Fibroblast of pulmonary artery (primary cell): ENCODE data around the gene CAMK4.

Source experiments
- DNase-seq: peaks from one replicate; pipeline ENCODE4 v3.0.0-alpha.2; 2010; ENCODE audit warnings: low read depth
- H3K4me3 ChIP-seq: replicated peaks from 2 replicates; pipeline ENCODE4 v1.5.1; 2011; ENCODE audit warnings: low read depth, mild to moderate bottlenecking, control low read depth, low read length, moderate library complexity
- TF ChIP-seq, protein P1 (sequence below): IDR thresholded peaks from 2 replicates; pipeline ENCODE4 v1.5.1; 2011; ENCODE audit warnings: mild to moderate bottlenecking, control low read depth, low read length, inconsistent platforms; ENCODE audit errors: missing control alignments

CAMK4 gene

DNA sequence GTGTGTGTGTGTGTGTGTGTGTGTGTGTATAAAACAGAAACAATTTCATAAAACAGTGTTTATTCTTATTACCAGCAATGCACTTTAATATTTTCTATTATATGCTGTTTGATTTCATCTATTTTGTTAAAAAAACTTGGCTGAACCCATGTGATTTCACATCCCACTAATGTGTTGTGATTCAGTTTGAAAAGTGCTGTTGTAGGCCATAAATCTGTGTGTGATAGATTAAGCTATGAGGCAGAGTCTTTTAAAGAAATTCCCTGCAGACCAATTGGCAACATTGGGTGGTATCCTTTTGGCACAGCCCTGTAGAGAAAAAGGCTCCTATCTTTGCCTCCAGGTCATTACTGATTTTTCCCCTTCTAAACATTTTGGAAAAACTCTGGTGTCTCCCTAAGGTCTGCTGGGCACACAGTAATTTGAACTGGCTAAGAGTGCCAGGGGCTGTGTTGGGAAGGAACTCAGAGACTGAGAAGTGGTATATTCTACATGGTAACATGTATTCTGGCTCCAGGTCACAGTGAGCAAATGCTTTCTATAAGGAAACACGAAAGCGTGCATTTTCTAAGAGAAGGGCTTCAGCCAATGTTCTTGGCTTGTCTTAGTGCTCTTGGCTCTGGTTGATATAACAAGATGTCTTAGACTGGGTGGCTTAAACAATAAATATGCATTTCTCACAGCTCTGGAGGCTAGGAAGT is 4.5 kb downstream of the CAMK4 start:
- no peak for DNase-seq
- TF ChIP-seq, protein P1, sequence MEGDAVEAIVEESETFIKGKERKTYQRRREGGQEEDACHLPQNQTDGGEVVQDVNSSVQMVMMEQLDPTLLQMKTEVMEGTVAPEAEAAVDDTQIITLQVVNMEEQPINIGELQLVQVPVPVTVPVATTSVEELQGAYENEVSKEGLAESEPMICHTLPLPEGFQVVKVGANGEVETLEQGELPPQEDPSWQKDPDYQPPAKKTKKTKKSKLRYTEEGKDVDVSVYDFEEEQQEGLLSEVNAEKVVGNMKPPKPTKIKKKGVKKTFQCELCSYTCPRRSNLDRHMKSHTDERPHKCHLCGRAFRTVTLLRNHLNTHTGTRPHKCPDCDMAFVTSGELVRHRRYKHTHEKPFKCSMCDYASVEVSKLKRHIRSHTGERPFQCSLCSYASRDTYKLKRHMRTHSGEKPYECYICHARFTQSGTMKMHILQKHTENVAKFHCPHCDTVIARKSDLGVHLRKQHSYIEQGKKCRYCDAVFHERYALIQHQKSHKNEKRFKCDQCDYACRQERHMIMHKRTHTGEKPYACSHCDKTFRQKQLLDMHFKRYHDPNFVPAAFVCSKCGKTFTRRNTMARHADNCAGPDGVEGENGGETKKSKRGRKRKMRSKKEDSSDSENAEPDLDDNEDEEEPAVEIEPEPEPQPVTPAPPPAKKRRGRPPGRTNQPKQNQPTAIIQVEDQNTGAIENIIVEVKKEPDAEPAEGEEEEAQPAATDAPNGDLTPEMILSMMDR = no peak
- H3K4me3 ChIP-seq = no peak overlapping the region

DNA sequence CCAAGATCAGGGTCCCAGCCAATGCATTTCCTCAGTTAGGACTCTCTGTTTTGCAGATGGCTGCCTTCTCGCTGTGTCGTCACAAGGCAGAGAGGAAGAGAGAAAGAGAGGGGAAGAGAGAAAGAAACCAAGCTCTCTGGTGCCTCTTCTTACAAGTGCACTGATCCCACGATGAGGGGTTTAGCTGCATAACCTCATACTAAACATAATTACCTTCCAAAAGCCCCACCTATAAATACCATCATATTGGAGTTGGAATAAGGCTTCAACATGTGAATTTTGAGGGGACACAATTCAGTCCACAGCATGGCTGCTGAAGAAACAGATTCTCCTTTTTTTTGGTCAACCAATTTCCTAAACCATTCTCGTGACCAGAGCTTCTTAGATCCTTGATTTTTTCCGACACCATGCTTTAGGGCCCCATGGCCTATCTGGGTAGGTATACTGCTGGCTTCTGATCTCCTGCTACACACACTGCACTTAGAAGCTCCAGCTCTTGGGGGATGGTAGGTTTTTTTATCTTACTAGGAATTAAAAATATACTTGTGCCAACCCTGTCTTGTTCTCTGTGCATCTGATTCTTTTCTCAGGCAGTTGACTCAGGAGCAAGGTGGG is 5.1 kb downstream of the CAMK4 start:
- DNase-seq = no peak
- H3K4me3 ChIP-seq = no peak overlapping the region
- TF ChIP-seq, protein P1 = no peak

DNA sequence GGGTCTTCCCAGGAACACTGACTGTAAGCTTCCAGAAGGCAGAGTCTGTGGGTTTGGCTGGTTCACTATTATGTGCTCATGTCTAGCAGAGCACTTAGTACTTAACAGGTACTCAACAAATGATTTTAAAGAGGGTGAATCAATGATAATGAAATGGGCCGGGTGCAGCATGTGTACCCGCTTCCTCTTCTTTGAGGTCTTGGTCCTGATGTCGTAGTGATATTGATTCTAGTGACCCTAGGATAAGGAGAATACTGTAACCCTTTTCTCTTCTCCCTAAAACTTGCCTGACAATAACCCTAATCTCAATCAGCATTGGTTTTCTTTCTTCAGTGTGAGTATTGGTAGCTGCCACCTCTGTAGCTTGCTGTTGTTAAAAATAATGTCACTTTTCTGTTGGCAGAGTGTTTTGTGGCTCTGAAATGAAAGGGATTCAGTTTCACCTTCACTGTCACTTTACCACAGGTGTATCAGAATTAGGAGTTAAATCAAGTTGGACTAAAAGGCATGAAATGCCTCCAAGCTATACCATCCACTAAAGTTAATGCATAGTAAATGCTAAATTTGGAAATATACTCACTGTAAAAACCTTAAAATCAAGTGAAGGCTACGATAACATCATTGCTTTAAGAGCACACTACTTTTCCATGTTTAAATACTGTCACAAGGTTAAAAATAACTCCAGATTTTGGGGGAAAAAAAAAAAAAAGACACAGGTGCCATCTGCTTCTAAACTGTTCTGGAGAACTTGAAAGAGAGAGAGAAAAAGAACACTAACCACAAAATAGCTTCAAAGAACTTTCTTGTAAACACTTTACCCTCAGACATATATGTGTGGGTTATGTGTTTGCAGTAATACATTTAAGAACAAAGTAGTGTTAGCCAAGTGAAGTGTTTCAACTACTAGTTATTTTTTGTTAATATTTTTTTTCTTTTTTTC is 6.0 kb downstream of the CAMK4 start:
- TF ChIP-seq, protein P1 = no peak
- no peak overlapping the region for H3K4me3 ChIP-seq
- DNase-seq = no peak

DNA sequence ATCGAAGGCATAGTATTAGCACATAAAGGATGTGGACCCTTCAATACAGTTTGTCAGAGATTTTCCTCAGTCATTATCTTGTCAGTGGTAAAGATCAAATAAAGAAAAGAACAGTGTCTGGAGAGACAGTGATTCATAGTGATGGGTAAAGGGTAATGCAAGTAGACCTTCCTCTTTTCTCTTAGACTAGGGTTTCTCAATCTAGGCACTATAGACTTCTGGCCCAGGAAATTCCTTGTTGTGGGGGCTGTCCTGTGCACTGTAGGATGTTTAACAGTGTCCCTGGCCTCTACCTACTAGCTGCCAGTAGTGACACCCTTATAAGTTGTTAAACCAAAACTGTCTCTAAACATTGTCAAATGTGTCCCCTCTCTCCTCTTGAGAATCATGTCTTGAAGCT is 6.9 kb downstream of the CAMK4 start:
- DNase-seq = no peak
- TF ChIP-seq, protein P1 = no peak
- H3K4me3 ChIP-seq = no peak overlapping the region

DNA sequence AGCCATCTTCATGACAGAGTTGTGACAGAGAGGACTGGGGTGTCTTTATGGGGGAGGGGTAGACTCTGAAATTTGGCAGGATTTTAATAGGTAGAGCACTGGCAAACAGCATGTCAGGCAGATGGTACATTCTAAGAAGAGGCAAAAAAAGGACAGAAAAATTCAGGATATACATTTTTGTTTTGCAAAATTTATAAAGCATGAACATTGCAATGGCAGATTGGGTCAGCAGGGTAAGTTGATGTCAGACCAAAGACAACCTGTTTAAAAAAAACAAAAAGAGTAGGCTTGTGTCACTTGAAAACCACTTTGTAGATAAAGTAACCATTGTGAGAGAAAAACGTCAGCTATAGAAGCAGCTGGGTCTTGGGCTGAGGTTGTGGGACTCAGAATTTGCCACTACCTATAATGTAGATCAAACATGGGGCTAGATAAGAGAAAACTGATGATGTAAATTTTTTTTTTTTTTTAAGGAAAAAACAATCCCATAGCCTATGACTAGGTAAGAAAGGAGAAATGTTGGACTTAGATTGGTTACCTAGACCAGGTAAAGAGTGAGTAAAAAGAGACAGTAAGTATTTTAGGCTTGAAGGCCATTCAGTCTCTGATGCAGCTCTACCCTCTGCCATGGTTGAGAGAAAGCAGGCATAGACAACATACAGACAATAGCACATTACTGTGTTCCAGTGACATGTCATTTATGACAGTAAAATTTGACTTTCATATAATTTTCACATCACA is 8.3 kb downstream of the CAMK4 start:
- TF ChIP-seq, protein P1 = no peak
- H3K4me3 ChIP-seq = no peak overlapping the region
- no peak for DNase-seq

DNA sequence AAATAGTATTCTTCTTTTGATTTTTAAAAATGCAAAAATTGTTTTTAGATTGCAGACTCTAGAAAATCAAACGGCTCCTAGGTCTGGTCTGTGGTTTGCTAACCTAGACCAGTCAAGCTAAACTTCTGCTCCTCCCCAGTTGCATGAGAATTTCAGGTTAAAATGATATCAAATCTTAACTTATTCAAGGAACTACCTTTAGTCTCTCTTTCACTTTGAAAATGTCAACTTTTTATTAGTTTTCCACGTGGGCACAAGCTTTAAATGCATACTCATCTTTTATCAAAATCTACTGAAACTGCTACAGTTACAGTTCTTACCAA is 8.8 kb downstream of the CAMK4 start:
- TF ChIP-seq, protein P1 = no peak
- DNase-seq = no peak

More for the DNA sequence above, 8.8 kb downstream of the CAMK4 start:
- H3K4me3 ChIP-seq = no peak overlapping the region
